ENCODE data around the gene MAGEL2.

- TF ChIP-seq, protein P1, sequence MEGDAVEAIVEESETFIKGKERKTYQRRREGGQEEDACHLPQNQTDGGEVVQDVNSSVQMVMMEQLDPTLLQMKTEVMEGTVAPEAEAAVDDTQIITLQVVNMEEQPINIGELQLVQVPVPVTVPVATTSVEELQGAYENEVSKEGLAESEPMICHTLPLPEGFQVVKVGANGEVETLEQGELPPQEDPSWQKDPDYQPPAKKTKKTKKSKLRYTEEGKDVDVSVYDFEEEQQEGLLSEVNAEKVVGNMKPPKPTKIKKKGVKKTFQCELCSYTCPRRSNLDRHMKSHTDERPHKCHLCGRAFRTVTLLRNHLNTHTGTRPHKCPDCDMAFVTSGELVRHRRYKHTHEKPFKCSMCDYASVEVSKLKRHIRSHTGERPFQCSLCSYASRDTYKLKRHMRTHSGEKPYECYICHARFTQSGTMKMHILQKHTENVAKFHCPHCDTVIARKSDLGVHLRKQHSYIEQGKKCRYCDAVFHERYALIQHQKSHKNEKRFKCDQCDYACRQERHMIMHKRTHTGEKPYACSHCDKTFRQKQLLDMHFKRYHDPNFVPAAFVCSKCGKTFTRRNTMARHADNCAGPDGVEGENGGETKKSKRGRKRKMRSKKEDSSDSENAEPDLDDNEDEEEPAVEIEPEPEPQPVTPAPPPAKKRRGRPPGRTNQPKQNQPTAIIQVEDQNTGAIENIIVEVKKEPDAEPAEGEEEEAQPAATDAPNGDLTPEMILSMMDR (conservative IDR thresholded peaks at IDR 0.05; ENCODE audit: low read depth in 2 of 2), result no peak
- TF ChIP-seq REST (IDR thresholded peaks at IDR 0.05; ENCODE audit: unreplicated experiment) (no peak), EZH2 (IDR thresholded peaks at IDR 0.05; ENCODE audit: low read depth, unreplicated experiment) (no peak), EZH2phosphoT487 (IDR thresholded peaks at IDR 0.05; ENCODE audit: unreplicated experiment) (no peak), ETS1 (IDR thresholded peaks at IDR 0.05) (no peak), POLR2AphosphoS5 (IDR thresholded peaks at IDR 0.05; ENCODE audit: low read depth) (no peak), STAT1 (IDR thresholded peaks at IDR 0.05; ENCODE audit: unreplicated experiment) (no peak), CREB1 (CRISPR knock-in tag; IDR thresholded peaks at IDR 0.05; ENCODE audit: low read depth) (no peak), JUNB (IDR thresholded peaks at IDR 0.05; ENCODE audit: unreplicated experiment) (no peak), ZNF114 (CRISPR knock-in tag; IDR thresholded peaks at IDR 0.05) (no peak), NANOG (IDR thresholded peaks at IDR 0.05; ENCODE audit: borderline replicate concordance) (no peak), ZNF331 (CRISPR knock-in tag; IDR thresholded peaks at IDR 0.05; ENCODE audit: low read depth) (no peak)
- TF ChIP-seq, protein P2, sequence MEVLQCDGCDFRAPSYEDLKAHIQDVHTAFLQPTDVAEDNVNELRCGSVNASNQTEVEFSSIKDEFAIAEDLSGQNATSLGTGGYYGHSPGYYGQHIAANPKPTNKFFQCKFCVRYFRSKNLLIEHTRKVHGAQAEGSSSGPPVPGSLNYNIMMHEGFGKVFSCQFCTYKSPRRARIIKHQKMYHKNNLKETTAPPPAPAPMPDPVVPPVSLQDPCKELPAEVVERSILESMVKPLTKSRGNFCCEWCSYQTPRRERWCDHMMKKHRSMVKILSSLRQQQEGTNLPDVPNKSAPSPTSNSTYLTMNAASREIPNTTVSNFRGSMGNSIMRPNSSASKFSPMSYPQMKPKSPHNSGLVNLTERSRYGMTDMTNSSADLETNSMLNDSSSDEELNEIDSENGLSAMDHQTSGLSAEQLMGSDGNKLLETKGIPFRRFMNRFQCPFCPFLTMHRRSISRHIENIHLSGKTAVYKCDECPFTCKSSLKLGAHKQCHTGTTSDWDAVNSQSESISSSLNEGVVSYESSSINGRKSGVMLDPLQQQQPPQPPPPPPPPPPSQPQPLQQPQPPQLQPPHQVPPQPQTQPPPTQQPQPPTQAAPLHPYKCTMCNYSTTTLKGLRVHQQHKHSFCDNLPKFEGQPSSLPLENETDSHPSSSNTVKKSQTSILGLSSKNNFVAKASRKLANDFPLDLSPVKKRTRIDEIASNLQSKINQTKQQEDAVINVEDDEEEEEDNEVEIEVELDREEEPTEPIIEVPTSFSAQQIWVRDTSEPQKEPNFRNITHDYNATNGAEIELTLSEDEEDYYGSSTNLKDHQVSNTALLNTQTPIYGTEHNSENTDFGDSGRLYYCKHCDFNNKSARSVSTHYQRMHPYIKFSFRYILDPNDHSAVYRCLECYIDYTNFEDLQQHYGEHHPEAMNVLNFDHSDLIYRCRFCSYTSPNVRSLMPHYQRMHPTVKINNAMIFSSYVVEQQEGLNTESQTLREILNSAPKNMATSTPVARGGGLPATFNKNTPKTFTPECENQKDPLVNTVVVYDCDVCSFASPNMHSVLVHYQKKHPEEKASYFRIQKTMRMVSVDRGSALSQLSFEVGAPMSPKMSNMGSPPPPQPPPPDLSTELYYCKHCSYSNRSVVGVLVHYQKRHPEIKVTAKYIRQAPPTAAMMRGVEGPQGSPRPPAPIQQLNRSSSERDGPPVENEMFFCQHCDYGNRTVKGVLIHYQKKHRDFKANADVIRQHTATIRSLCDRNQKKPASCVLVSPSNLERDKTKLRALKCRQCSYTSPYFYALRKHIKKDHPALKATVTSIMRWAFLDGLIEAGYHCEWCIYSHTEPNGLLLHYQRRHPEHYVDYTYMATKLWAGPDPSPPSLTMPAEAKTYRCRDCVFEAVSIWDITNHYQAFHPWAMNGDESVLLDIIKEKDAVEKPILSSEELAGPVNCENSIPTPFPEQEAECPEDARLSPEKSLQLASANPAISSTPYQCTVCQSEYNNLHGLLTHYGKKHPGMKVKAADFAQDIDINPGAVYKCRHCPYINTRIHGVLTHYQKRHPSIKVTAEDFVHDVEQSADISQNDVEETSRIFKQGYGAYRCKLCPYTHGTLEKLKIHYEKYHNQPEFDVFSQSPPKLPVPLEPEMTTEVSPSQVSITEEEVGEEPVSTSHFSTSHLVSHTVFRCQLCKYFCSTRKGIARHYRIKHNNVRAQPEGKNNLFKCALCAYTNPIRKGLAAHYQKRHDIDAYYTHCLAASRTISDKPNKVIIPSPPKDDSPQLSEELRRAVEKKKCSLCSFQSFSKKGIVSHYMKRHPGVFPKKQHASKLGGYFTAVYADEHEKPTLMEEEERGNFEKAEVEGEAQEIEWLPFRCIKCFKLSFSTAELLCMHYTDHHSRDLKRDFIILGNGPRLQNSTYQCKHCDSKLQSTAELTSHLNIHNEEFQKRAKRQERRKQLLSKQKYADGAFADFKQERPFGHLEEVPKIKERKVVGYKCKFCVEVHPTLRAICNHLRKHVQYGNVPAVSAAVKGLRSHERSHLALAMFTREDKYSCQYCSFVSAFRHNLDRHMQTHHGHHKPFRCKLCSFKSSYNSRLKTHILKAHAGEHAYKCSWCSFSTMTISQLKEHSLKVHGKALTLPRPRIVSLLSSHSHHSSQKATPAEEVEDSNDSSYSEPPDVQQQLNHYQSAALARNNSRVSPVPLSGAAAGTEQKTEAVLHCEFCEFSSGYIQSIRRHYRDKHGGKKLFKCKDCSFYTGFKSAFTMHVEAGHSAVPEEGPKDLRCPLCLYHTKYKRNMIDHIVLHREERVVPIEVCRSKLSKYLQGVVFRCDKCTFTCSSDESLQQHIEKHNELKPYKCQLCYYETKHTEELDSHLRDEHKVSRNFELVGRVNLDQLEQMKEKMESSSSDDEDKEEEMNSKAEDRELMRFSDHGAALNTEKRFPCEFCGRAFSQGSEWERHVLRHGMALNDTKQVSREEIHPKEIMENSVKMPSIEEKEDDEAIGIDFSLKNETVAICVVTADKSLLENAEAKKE (CRISPR knock-in tag; IDR thresholded peaks at IDR 0.05), result no peak
Measured at GRCh38 chr15:23644829-23645228, 2.8 kb downstream of the MAGEL2 start.
